Uterus (tissue), 4 donors: ENCODE measurements around the gene ANP32D. TPM values are rescaled to one million over a fixed set of nuclear protein-coding genes. Genes with fewer than 3 reads are reported as not detected.
"Not testable (repeated sequence)": the region's sequence is repeated elsewhere in the genome, so short reads cannot be mapped to it uniquely, and the experiment has no call there.

Experiments used
- DNase-seq, 2 donors: peaks; one replicate each; pipeline ENCODE4 v3.0.0-alpha.2; 2019 to 2020
- H3K27ac ChIP-seq, 2 donors: fragments of 200-600 bp; sonication (generic); 1 replicate in 1 of 2; 2 replicates in 1 of 2; pipeline ENCODE4 v1.5.1; 2016 to 2018
- H3K27me3 ChIP-seq, 2 donors: fragments of 200-600 bp; sonication (generic); one replicate each; pipeline ENCODE4 v1.5.1; 2018 to 2019; ENCODE audit warnings: control low read depth in 1 of 2
- H3K36me3 ChIP-seq, 2 donors: fragments of 200-600 bp; sonication (generic); one replicate each; pipeline ENCODE4 v1.5.1; 2019; ENCODE audit warnings: control low read depth in 1 of 2
- H3K4me1 ChIP-seq, 2 donors: fragments of 200-600 bp; sonication (generic); one replicate each; pipeline ENCODE4 v1.5.1; 2018 to 2019; ENCODE audit warnings: control low read depth in 1 of 2
- H3K4me3 ChIP-seq, 2 donors: fragments of 200-600 bp; sonication (generic); 1 replicate in 1 of 2; 2 replicates in 1 of 2; pipeline ENCODE4 v1.5.1; 2018 to 2019; ENCODE audit warnings: mild to moderate bottlenecking in 1 of 2
- H3K9me3 ChIP-seq, 2 donors: fragments of 200-600 bp; sonication (generic); one replicate each; pipeline ENCODE4 v1.5.1; 2019; ENCODE audit warnings: control low read depth in 1 of 2
- CTCF ChIP-seq, 4 experiments: fragments of 200-600 bp in 2 of 4; fragments of 450-650 bp in 2 of 4; sonication (generic) in 2 of 4; IDR thresholded peaks; one replicate each; pipeline ENCODE4 v1.5.1; 2016 to 2019; ENCODE audit warnings: antibody characterized with exemption in 4 of 4, mild to moderate bottlenecking in 2 of 4, moderate library complexity in 1 of 4
- POLR2A ChIP-seq, 2 donors: fragments of 450-650 bp; IDR thresholded peaks; one replicate each; pipeline ENCODE4 v1.6.1; 2016; ENCODE audit warnings: antibody characterized with exemption in 2 of 2, mild to moderate bottlenecking in 1 of 2, moderate library complexity in 1 of 2
- intact Hi-C: fragments of 100-400 bp; cut with DNase I; formaldehyde crosslinking; loops from one replicate; pipeline ENCODE4 v1.15.1; 2023; ENCODE audit warnings: low total_unique reads
- total RNA-seq, 4 donors: library from RNA; depleted of rRNA in 3 of 4; stranded (reverse); fragments of >200 nt in 3 of 4; gene quantifications; one replicate each; pipeline versions ENCODE4 v1.1.0 to v1.2.4, GENCODE V29; 2014 to 2023
- donor health status: DM: yes; HTN: yes; CAD: no.

The ANP32D gene
- total RNA-seq, 4 donors from 2014 or later, result not detected

- TF ChIP-seq CTCF (IDR thresholded peaks at IDR 0.05), result no peak
- no peak for TF ChIP-seq POLR2A (IDR thresholded peaks at IDR 0.05)
- Histone ChIP-seq H3K27me3 (no peaks in the 10 kb centered on the region), H3K4me1 (no peaks in the 10 kb centered on the region), H3K9me3 (no peaks in the 10 kb centered on the region), H3K4me3 (no peak overlapping the region), H3K27ac (no peak overlapping the region), H3K36me3 (no peaks in the 10 kb centered on the region)
- no peak for DNase-seq
- intact Hi-C loops, result no loop called here
These were observed 17.2 kb upstream of the ANP32D start for GRCh38 chr12:48455116-48455515.

- Histone ChIP-seq H3K36me3 (no peaks in the 10 kb centered on the region), H3K4me1 (no peaks in the 10 kb centered on the region), H3K27ac (no peak overlapping the region), H3K4me3 (no peak overlapping the region), H3K27me3 (no peaks in the 10 kb centered on the region), H3K9me3 (no peaks in the 10 kb centered on the region)
- no peak for TF ChIP-seq POLR2A (IDR thresholded peaks at IDR 0.05)
- no peak for TF ChIP-seq CTCF (IDR thresholded peaks at IDR 0.05)
- no peak for DNase-seq
- intact Hi-C loops, result no loop called here
These were observed 13.1 kb upstream of the ANP32D start for GRCh38 chr12:48459259-48459658.

- H3K27ac ChIP-seq, H3K4me3 ChIP-seq, intact Hi-C loops, H3K36me3 ChIP-seq, DNase-seq, H3K4me1 ChIP-seq, H3K27me3 ChIP-seq: not testable (repeated sequence)
- H3K9me3 ChIP-seq, result peaks cover 0 to 21% of the 10 kb centered on the region in 2 donors
These were observed 3.3 kb upstream of the ANP32D start for GRCh38 chr12:48469027-48469426.

GRCh38 chr12:48473061-48473460 lies 702 bp downstream of the ANP32D start:
- no peak overlapping the region for H3K27ac ChIP-seq
- no peak for DNase-seq
- TF ChIP-seq CTCF (IDR thresholded peaks at IDR 0.05) (no peak), POLR2A (IDR thresholded peaks at IDR 0.05) (no peak)
- no peak overlapping the region for H3K4me3 ChIP-seq
- H3K36me3 ChIP-seq, result no peaks in the 10 kb centered on the region
- no peaks in the 10 kb centered on the region for H3K4me1 ChIP-seq
- H3K9me3 ChIP-seq, result peaks cover 0 to 17% of the 10 kb centered on the region in 2 donors
- intact Hi-C loops, result no loop called here
- no peaks in the 10 kb centered on the region for H3K27me3 ChIP-seq

GRCh38 chr12:48474497-48474896 lies 2.1 kb downstream of the ANP32D start:
- H3K27me3 ChIP-seq, H3K4me3 ChIP-seq, DNase-seq, intact Hi-C loops, H3K27ac ChIP-seq, H3K36me3 ChIP-seq, H3K4me1 ChIP-seq: not testable (repeated sequence)
- H3K9me3 ChIP-seq, result peaks cover 0 to 12% of the 10 kb centered on the region in 2 donors

GRCh38 chr12:48482198-48482597 lies 9.8 kb downstream of the ANP32D start, which contains the start of gene C12orf54:
TSS of gene C12orf54 (plus strand) at chr12:48482498. CDS start at chr12:48483297, 799 bp downstream.
- Histone ChIP-seq H3K4me3 (no peak within 1 kb of the TSS), H3K27ac (no peak within 1 kb of the TSS), H3K36me3 (no peaks in the 10 kb centered on the region), H3K27me3 (no peaks in the 10 kb centered on the region), H3K9me3 (no peaks in the 10 kb centered on the region), H3K4me1 (no peaks in the 10 kb centered on the region)
- intact Hi-C loops, result no loop called here
- TF ChIP-seq POLR2A (IDR thresholded peaks at IDR 0.05) (no peak), CTCF (IDR thresholded peaks at IDR 0.05) (no peak)
- no peak for DNase-seq
